IPS-18a (cell line): ENCODE results near the gene GPR158.

Experiments used
- H3K27ac ChIP-seq: one replicate; pipeline ENCODE4 v1.5.1; 2013; ENCODE audit warnings: low read length
- H3K27me3 ChIP-seq: one replicate; pipeline ENCODE4 v1.6.1; 2013; ENCODE audit warnings: mild to moderate bottlenecking, low read length; ENCODE audit not compliant: control insufficient read depth, insufficient read depth
- H3K36me3 ChIP-seq: one replicate; pipeline ENCODE4 v1.6.1; 2013; ENCODE audit warnings: low read depth, low read length; ENCODE audit not compliant: control insufficient read depth
- H3K4me1 ChIP-seq: one replicate; pipeline ENCODE4 v1.6.1; 2013; ENCODE audit warnings: low read depth, low read length; ENCODE audit not compliant: control insufficient read depth
- H3K4me3 ChIP-seq: one replicate; pipeline ENCODE4 v1.5.1; 2013; ENCODE audit warnings: low read length
- H3K9ac ChIP-seq: one replicate; pipeline ENCODE4 v1.6.1; 2013; ENCODE audit warnings: mild to moderate bottlenecking, low read length, moderate library complexity
- H3K9me3 ChIP-seq: one replicate; pipeline ENCODE4 v1.6.1; 2013; ENCODE audit warnings: low read depth, low read length; ENCODE audit not compliant: control insufficient read depth

Gene GPR158

GRCh38 chr10:25651534-25651933 lies 476.7 kb downstream of the GPR158 start:
- Histone ChIP-seq H3K4me1 (no peaks in the 10 kb centered on the region), H3K36me3 (no peaks in the 10 kb centered on the region), H3K9ac (no peak overlapping the region), H3K27me3 (no peaks in the 10 kb centered on the region), H3K27ac (no peak overlapping the region), H3K4me3 (no peak overlapping the region), H3K9me3 (no peaks in the 10 kb centered on the region)
